Heart right ventricle (tissue), 16 donors: ENCODE measurements around the gene SVIL. TPM values are rescaled to one million over a fixed set of nuclear protein-coding genes. Genes with fewer than 3 reads are reported as not detected.
"Not testable (repeated sequence)": the region's sequence is repeated elsewhere in the genome, so short reads cannot be mapped to it uniquely, and the experiment has no call there.

Experiments used
- ATAC-seq, 8 donors: fragments of 200-7000 bp; cut with Tn5 transposase; one replicate each; pipeline ENCODE4 v1.9.1; 2020; ENCODE audit warnings: mild to moderate bottlenecking in 8 of 8, moderate library complexity in 8 of 8, moderate number of reproducible peaks in 1 of 8
- DNase-seq, 2 donors: peaks; one replicate each; pipeline ENCODE4 v3.0.0-alpha.2; 2020
- H3K27ac ChIP-seq, 10 donors: fragments of 200-600 bp; sonication (generic) in 2 of 10; one replicate each; pipeline versions ENCODE4 v1.5.0 to v1.8.0; 2020 to 2022; ENCODE audit warnings: mild to moderate bottlenecking in 3 of 10
- H3K27me3 ChIP-seq, 7 donors: fragments of 200-600 bp; one replicate each; pipeline ENCODE4 v1.8.0; 2021 to 2022; ENCODE audit warnings: mild to moderate bottlenecking in 2 of 7
- H3K36me3 ChIP-seq, 9 donors: fragments of 200-600 bp; sonication (generic) in 1 of 9; one replicate each; pipeline versions ENCODE4 v1.5.0 to v1.8.0; 2020 to 2022; ENCODE audit warnings: mild to moderate bottlenecking in 2 of 9
- H3K4me1 ChIP-seq, 9 donors: fragments of 200-600 bp; sonication (generic) in 1 of 9; one replicate each; pipeline versions ENCODE4 v1.5.0 to v1.8.0; 2020 to 2022; ENCODE audit warnings: mild to moderate bottlenecking in 4 of 9
- H3K4me3 ChIP-seq, 10 donors: fragments of 200-600 bp; sonication (generic) in 2 of 10; one replicate each; pipeline versions ENCODE4 v1.5.0 to v1.8.0; 2020 to 2022; ENCODE audit warnings: mild to moderate bottlenecking in 7 of 10, moderate library complexity in 2 of 10
- H3K9me3 ChIP-seq, 11 donors: fragments of 200-600 bp in 10 of 11; sonication (generic) in 2 of 11; one replicate each; pipeline versions ENCODE4 v1.5.0 to v1.8.0; 2013 to 2022; ENCODE audit warnings: mild to moderate bottlenecking in 2 of 11, control low read depth in 1 of 11, moderate library complexity in 1 of 11
- CTCF ChIP-seq, 9 donors: fragments of 200-600 bp; sonication (generic) in 2 of 9; IDR thresholded peaks; one replicate each; pipeline versions ENCODE4 v1.5.0 to v1.8.0; 2021 to 2022; ENCODE audit warnings: antibody characterized with exemption in 9 of 9, mild to moderate bottlenecking in 5 of 9, moderate library complexity in 1 of 9
- WGBS, 2 donors: extraction: QIAGEN DNeasy Blood & Tissue Kit; methylation state at CpG; one replicate each; pipeline ENCODE4 v1.1.7; 2013; ENCODE audit warnings: inconsistent platforms in 1 of 2; 5-methylcytosine and 5-hydroxymethylcytosine counted together
- intact Hi-C, 10 donors: fragments of 100-400 bp; cut with DNase I; formaldehyde crosslinking; loops; one replicate each; pipeline versions ENCODE4 v1.11.1 to v1.14.2; 2022
- polyA plus RNA-seq, 2 donors: library from polyadenylated mRNA; stranded (reverse); fragments of 200-250 nt; gene quantifications; one replicate each; pipeline ENCODE4 v1.2.3, GENCODE V29; 2013
- total RNA-seq, 10 donors: library from RNA; stranded (reverse); fragmentation: NEBNext Ultra II Directional in 3 of 10; extraction: Animal tissue kit (Norgen Biotek cat#: 25700) in 3 of 10; gene quantifications; one replicate each; pipeline versions ENCODE4 v1.2.1 to v1.2.4, GENCODE V29; 2021 to 2023
- donor health status: Arrhythmogenic right ventricular cardiomyopathy.
- donor health status: ischemic (EF 13 %, LVEDD 7.1; RV severe dilation, severe dysfunction).
- donor health status: healthy with polysubstance abuse.
- donor health status: DM: no; HTN: yes; CAD: no.
- donor health status: DM: no; HTN: no; CAD: no.
- donor health status: ischemic (EF 25% LVEDD 6.9; RV normal size, moderate dysfunction).
- donor health status: ischemic (EF 25% LVEDD 5.7; RV mildly dilated, moderate dysfunction).
- donor health status: healthy.
- donor health status: DM: yes; HTN: yes; CAD: no.
- donor health status: Ischemic cardiomyopathy.
- donor health status: ischemic (EF 35%, LVEDD 5.7; RV mildly dilated, moderate dysfunction).
- donor health status: nonischemic (EF 11% LVEDD 7.7; RV severe dilation, severe dysfunction).
- donor health status: DM: yes; HTN: yes; CAD: no.
- donor health status: PGD.
- donor health status: ischemic (EF 29% LVEDD 5.4; RV normal size, mild dysfunction).
- donor health status: nonischemic (EF 23%, LVEDD 6.1; RV moderate dilation, normal function).

Gene SVIL
- total and polyA plus RNA-seq, 12 donors, result 38.6 to 655 (median 450) TPM

- Histone ChIP-seq H3K27me3 (no peaks in the 10 kb centered on the region), H3K9me3 (no peaks in the 10 kb centered on the region), H3K27ac (no peak overlapping the region), H3K36me3 (peaks cover 0 to 71% (median 32%) of the 10 kb centered on the region in 9 donors), H3K4me1 (peaks cover 2 to 23% (median 14%) of the 10 kb centered on the region in 9 donors), H3K4me3 (no peak overlapping the region)
- intact Hi-C loops, result loop anchor here in 1 of 10 donors (10.0 kb wide), 1 partner anchor 1640 kb away; no protein-coding TSS in a partner anchor
- ATAC-seq (no peak), DNase-seq (no peak)
- no peak for TF ChIP-seq CTCF (IDR thresholded peaks at IDR 0.05)
- WGBS, 2 donors, result 87 to 93% methylated on average over 9 of the region's 9 CpGs
These were observed 80.1 kb downstream of the SVIL start for GRCh38 chr10:29554660-29555059.

- Histone ChIP-seq H3K4me1 (peaks cover 2 to 18% (median 13%) of the 10 kb centered on the region in 9 donors), H3K36me3 (peaks cover 0 to 64% (median 32%) of the 10 kb centered on the region in 9 donors), H3K27me3 (no peaks in the 10 kb centered on the region), H3K27ac (peak overlapping the region in 3 of 10 donors; percentile 10 to 52 (median 34)), H3K4me3 (no peak overlapping the region), H3K9me3 (no peaks in the 10 kb centered on the region)
- ATAC-seq (peak in 1 of 8 donors; percentile 21), DNase-seq (no peak)
- intact Hi-C loops, result loop anchor here in 1 of 10 donors (10.0 kb wide), 1 partner anchor 1639 kb away; no protein-coding TSS in a partner anchor
- no peak for TF ChIP-seq CTCF (IDR thresholded peaks at IDR 0.05)
- WGBS, 2 donors, result 72 to 75% methylated on average over 13 of the region's 13 CpGs
These were observed 81.1 kb downstream of the SVIL start for GRCh38 chr10:29553544-29554250.

- H3K4me3 ChIP-seq, H3K27me3 ChIP-seq, ATAC-seq, H3K9me3 ChIP-seq, DNase-seq: not testable (repeated sequence)
- WGBS, 2 donors, result 63 to 83% methylated on average over 9 of the region's 9 CpGs
- Histone ChIP-seq H3K27ac (peak overlapping the region in 3 of 10 donors; percentile 10 to 34 (median 10)), H3K36me3 (peaks cover 0 to 68% (median 35%) of the 10 kb centered on the region in 9 donors), H3K4me1 (peaks cover 2 to 24% (median 15%) of the 10 kb centered on the region in 9 donors)
- intact Hi-C loops, result loop anchor here in 1 of 10 donors (10.0 kb wide), 1 partner anchor 1638 kb away; no protein-coding TSS in a partner anchor
These were observed 81.7 kb downstream of the SVIL start for GRCh38 chr10:29553116-29553515.

GRCh38 chr10:29549493-29549892 is 85.3 kb downstream of the SVIL start:
- H3K36me3 ChIP-seq, result peaks cover 0 to 60% (median 27%) of the 10 kb centered on the region in 9 donors
- not testable (repeated sequence) for ATAC-seq, H3K27me3 ChIP-seq, H3K27ac ChIP-seq, H3K9me3 ChIP-seq, H3K4me3 ChIP-seq, DNase-seq
- intact Hi-C loops, result loop anchor here in 1 of 10 donors (10.0 kb wide), 1 partner anchor 85 kb away; the partner anchor contains the start of gene SVIL
- 95 to 100% methylated on average over 2 of the region's 3 CpGs for WGBS, 2 donors
- H3K4me1 ChIP-seq, result peaks cover 0 to 48% (median 18%) of the 10 kb centered on the region in 9 donors

- TF ChIP-seq CTCF (IDR thresholded peaks at IDR 0.05), result no peak
- Histone ChIP-seq H3K4me3 (no peak overlapping the region), H3K4me1 (peaks cover 0 to 65% (median 37%) of the 10 kb centered on the region in 9 donors), H3K27me3 (no peaks in the 10 kb centered on the region), H3K9me3 (no peaks in the 10 kb centered on the region), H3K27ac (peak overlapping the region in 1 of 10 donors; percentile 14), H3K36me3 (peaks cover 0 to 34% (median 19%) of the 10 kb centered on the region in 9 donors)
- DNase-seq, result no peak
- intact Hi-C loops, result loop anchor here in 1 of 10 donors (10.0 kb wide), 1 partner anchor 88 kb away; the partner anchor contains the start of gene SVIL
- no peak for ATAC-seq
- WGBS, 2 donors, result 82 to 88% methylated on average over 2 of the region's 2 CpGs
These were observed 87.9 kb downstream of the SVIL start for GRCh38 chr10:29546773-29547313.
